ENCODE data around the gene TCF25.

Gene TCF25

GRCh38 chr16:89949121-89949742, 75.8 kb downstream of the TCF25 start:
- DNase-seq: no peak

- no peak for DNase-seq
Measured at GRCh38 chr16:89949756-89950155, 76.4 kb downstream of the TCF25 start.

- DNase-seq: no peak
Measured at GRCh38 chr16:89951509-89951908, 78.1 kb downstream of the TCF25 start.

- DNase-seq: no peak
Measured at GRCh38 chr16:89952049-89952448, 78.7 kb downstream of the TCF25 start.

GRCh38 chr16:89952551-89952950, 79.2 kb downstream of the TCF25 start:
- no peak for DNase-seq

GRCh38 chr16:89953671-89954406, 80.4 kb downstream of the TCF25 start:
- peak; percentile 55 for DNase-seq

GRCh38 chr16:89954462-89954861, 81.1 kb downstream of the TCF25 start:
- peak; percentile 21 for DNase-seq

GRCh38 chr16:89955001-89955685, 81.8 kb downstream of the TCF25 start:
- no peak for DNase-seq

- peak; percentile 70 for DNase-seq
Measured at GRCh38 chr16:89956505-89957215, 83.3 kb downstream of the TCF25 start.

GRCh38 chr16:89957216-89957785, 83.9 kb downstream of the TCF25 start:
- no peak for DNase-seq

GRCh38 chr16:89958068-89958467, 84.7 kb downstream of the TCF25 start:
- DNase-seq: no peak

- DNase-seq: no peak
Measured at GRCh38 chr16:89958596-89958995, 85.2 kb downstream of the TCF25 start.

- no peak for DNase-seq
Measured at GRCh38 chr16:89960966-89961365, 87.6 kb downstream of the TCF25 start.
